ENCODE data around the gene CELSR2.
"Not testable (repeated sequence)": the region's sequence is repeated elsewhere in the genome, so short reads cannot be mapped to it uniquely, and the experiment has no call there.

The CELSR2 gene

GRCh38 chr1:109248797-109249629, at the start of gene CELSR2:
TSS of gene CELSR2 (plus strand) at chr1:109249539. CDS start at chr1:109250080, 541 bp downstream.
- DNase-seq = peak; percentile 22

GRCh38 chr1:109199710-109200109, 49.6 kb upstream of the CELSR2 start:
- no peak for DNase-seq

- peak; percentile 39 for DNase-seq
These were observed 48.1 kb upstream of the CELSR2 start for GRCh38 chr1:109201123-109201703.

- no peak for DNase-seq
These were observed 44.9 kb upstream of the CELSR2 start for GRCh38 chr1:109204484-109204883.

GRCh38 chr1:109206339-109206738, 43.0 kb upstream of the CELSR2 start:
- no peak for DNase-seq

GRCh38 chr1:109207467-109208103, 41.8 kb upstream of the CELSR2 start:
- no peak for DNase-seq

- DNase-seq = no peak
These were observed 40.9 kb upstream of the CELSR2 start for GRCh38 chr1:109208394-109208793.

GRCh38 chr1:109208836-109209463, 40.4 kb upstream of the CELSR2 start:
- DNase-seq = no peak

- no peak for DNase-seq
These were observed 39.3 kb upstream of the CELSR2 start for GRCh38 chr1:109210058-109210457.

GRCh38 chr1:109213345-109213823, 36.0 kb upstream of the CELSR2 start:
- DNase-seq = no peak

- peak; percentile 89 for DNase-seq
These were observed 35.3 kb upstream of the CELSR2 start, which contains the start of gene SARS1 for GRCh38 chr1:109213824-109214693. TSS of gene SARS1 (plus strand) at chr1:109213918. CDS start at chr1:109213993, 75 bp downstream.

- DNase-seq = peak; percentile 42
These were observed 34.4 kb upstream of the CELSR2 start for GRCh38 chr1:109214695-109215623.

- DNase-seq = no peak
These were observed 32.7 kb upstream of the CELSR2 start for GRCh38 chr1:109216662-109217061.

- DNase-seq = no peak
These were observed 30.8 kb upstream of the CELSR2 start for GRCh38 chr1:109218516-109218915.

GRCh38 chr1:109221201-109221600, 28.1 kb upstream of the CELSR2 start:
- not testable (repeated sequence) for DNase-seq

- DNase-seq = no peak
These were observed 24.0 kb upstream of the CELSR2 start for GRCh38 chr1:109225308-109225707.

- DNase-seq = no peak
These were observed 23.5 kb upstream of the CELSR2 start for GRCh38 chr1:109225711-109226445.

- no peak for DNase-seq
These were observed 21.2 kb upstream of the CELSR2 start for GRCh38 chr1:109228167-109228566.

- DNase-seq = no peak
These were observed 19.7 kb upstream of the CELSR2 start for GRCh38 chr1:109229531-109230127.

GRCh38 chr1:109231066-109231465, 18.3 kb upstream of the CELSR2 start:
- DNase-seq = no peak

All from activated T-cell treated with anti-CD3 and anti-CD28 coated beads for 4 hours (primary cell).